HUDEP-2 (cell line): Measurements from ENCODE around the gene CSMD2.

Source experiments
- DNase-seq, 76 experiments: peaks; one replicate each; lab custom pipeline; 2025; ENCODE audit not compliant: unreplicated experiment in 76 of 76; lab: John Stamatoyannopoulos, UW

Gene CSMD2

GRCh38 chr1:33630686-33631085 lies 534.3 kb downstream of the CSMD2 start:
- DNase-seq = no peak

- DNase-seq = no peak
Measured at GRCh38 chr1:33626801-33627200, 538.2 kb downstream of the CSMD2 start.

DNA sequence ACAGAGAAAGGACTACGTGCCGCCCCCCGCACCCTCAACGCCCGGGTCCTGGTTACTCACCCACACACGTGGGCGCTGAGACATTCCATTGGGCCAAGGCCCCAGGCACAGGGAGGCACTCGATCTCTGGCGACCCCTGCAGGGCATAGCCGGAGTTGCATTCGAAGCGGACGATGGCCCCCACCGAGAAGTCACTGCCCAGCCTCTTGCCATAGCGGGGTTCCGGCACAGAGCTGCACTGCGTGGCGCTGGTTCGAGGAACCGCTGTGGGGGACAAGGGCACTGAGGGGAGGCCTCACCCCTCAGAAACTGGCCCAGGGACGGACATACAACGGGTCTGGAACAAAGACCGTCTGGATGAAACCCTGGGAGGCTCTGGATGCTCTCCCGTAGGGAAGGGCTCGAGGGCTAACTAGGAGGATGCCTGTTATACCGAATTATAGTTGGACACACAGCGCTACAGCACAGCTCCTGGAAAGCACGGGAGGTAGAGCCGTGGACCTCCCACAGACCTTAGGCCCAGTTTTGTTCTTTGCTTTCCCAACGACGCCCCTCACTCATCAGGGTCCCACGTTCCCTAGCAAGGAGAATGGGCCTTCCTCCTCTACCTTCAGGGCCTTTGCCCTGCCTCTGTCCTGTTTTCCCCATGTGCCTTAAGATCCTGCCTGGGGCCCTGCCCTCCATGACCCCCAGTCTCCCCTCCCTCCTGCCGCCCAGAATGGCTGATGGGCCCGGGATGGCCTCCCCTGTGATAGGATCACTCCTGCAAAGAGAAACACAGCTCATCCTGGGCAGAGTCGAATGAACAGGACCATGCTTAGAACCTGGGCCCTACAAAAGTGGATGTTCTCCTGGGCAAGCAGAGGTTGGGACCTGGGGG lies 539.8 kb downstream of the CSMD2 start:
- DNase-seq = peak in 13 of 76 experiments; percentile 1 to 23 (median 5)

DNA sequence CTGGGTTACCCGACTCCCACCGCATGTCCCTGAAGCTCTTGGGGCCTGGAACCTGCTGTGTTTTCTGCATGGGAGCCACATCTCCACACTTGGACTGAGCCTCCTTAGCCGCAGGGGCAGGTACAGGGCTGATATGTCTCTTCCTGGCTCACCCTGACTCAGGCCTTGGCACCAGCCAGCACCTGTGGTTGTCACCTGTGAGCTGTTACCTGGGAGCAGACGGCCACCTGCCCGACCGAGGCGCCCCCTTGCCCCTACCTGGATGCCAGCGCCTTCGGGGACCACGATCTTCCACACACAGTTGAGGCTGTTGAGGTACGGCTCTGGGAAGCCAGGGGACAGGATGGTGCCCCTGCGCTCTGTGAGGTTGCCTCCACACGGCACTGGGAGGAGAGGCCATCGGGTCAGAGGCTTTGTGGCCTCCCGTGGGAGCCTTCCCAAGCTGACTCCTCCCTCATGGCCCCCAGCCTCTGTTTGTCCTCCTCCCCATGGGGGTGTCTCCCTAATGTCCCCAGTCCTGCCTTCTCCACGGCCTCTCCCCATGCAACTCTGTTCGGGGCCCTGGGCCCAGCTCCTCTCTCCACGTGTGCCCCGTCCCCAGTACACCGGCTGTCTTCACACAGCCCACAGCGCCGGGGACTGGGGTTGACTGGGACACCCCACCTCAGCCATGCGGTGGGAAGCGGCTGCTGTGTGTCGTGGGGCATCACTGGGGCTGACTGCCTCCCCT lies 540.6 kb downstream of the CSMD2 start:
- no peak for DNase-seq

DNA sequence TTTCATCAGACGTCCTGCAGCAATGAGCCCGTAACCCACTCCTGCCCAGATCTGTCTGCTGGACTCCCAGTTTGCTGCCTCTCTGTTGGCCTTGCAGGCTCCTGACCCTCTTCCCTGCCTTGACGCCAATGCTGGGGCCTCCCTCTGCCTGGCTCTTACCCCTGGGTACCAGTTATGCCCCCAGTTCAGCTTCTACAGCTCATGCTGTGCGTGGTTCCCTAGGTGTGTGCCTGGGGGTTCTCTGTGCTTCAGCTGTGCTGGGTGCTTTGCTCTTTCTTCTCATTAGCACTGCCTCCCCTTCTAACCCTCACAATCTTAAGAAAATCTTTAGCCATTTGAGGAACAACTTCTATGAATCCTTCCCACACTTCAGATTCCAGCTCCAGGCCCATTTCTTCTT lies 541.2 kb downstream of the CSMD2 start:
- DNase-seq = no peak

- DNase-seq = no peak
Measured at GRCh38 chr1:33622757-33623156, 542.3 kb downstream of the CSMD2 start.

DNA sequence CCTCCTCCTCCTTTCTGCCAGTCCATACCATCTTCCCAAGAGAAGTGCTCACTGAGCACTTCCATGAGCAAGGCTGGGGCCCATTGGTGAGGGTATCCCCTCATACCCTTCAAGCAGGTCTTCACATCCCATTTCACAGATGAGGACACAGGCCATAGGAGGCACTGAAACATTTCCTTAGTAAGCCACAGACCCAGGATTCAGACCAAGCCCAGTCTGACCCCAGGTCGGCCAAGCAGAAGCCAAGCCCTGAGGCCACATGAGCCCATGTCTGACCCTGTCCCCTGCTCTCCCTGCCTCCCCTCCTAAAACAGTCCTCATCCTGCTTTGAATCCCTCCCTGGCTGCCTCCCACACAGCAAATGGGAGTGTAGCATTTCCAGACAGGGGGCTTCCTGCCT lies 546.4 kb downstream of the CSMD2 start:
- no peak for DNase-seq

GRCh38 chr1:33617451-33617850 lies 547.6 kb downstream of the CSMD2 start:
- DNase-seq = no peak

DNA sequence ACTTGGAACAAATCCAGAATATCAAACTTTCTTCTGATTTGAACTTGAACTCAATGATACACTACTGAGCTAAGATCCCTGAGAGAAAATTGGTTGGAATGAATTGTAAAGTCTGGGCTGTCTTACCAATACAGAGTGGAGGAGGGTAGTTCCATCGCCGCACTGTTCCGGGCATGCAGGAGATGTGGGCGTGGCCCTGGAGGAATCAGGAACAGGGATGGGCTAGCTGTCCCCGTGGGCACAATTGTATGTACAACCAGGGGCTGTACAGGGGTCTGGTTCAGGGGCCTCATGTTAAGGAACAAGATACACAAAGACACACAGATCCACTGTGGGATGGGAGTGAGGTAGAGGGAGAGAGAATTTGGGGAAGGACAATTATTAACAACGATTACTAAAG lies 548.2 kb downstream of the CSMD2 start:
- no peak for DNase-seq

- no peak for DNase-seq
Measured at GRCh38 chr1:33615546-33615945, 549.5 kb downstream of the CSMD2 start.

GRCh38 chr1:33610864-33611455 lies 554.1 kb downstream of the CSMD2 start:
- no peak for DNase-seq

GRCh38 chr1:33610391-33610790 lies 554.6 kb downstream of the CSMD2 start:
- no peak for DNase-seq

DNA sequence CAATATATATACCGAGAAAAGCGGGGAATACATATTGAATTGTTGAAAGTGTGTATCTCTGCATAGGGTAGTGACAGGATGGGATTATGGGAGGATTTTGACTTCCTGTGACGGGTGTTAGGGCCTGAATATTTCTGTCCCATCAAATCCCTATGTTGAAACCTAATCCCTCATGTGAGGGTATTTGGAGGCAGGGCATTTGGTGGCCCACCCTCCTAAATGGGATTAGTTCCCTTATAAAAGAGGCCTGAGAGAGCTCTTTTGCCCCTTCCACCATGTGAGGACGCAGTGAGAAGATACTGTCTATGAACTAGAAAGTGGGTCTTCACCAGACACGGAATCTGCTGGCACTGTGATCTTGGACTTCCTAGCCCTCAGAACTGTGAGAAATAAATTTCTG lies 555.3 kb downstream of the CSMD2 start:
- DNase-seq = no peak

DNA sequence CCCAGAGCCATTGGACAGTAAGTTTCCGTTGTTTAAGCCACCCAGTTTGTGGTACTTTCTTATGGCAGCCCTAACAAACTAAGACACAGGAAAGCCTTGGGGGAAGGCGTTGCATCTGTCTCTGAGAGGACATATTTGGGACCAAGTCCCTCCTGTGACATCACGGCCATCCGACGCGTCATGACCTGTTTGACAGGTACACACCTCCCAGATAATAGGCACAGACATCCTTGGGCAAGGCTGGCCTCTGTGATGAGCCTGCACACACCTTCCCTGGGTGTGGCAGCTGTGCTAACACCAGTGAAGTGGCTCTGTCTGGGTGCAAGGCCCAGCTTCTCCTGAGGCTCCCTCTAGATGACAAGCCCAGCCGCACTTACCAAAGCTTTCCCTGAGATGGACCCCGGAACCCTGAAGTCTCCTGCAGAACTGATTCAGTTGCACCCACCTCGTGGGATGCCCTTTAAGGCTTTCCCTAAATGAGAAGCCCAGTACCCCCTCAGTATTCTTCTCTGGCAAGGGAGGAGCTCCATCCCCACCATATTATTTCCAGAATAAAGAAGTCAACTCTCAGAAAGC lies 556.1 kb downstream of the CSMD2 start:
- no peak for DNase-seq

DNA sequence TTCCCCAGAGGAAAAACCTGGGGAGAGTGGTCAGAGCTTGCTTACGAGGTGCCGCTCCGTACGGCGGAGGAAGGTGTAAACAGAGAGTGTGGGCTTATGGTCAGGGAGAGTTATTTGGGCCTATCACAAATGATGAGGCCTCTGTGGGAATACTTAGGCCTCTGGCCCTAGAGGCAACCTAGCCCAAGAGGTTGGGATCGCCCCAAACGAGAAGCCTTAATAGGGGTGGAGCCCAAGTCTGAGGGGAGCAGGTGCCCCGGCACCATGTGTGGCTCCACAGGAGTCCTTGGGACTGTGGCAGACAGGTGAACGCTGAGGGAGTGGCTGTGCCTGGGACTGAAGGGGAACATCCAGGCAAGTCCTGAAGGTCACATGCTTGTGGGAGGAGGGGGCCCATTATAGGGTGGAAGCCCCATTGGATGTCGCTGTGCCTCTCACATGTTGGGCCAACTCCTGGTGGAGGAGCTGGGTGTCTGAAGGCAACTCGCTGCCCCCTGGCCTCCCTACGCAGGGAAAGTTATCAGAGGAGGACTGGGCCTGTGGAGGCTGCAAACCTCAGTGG lies 557.5 kb downstream of the CSMD2 start:
- DNase-seq = no peak

DNA sequence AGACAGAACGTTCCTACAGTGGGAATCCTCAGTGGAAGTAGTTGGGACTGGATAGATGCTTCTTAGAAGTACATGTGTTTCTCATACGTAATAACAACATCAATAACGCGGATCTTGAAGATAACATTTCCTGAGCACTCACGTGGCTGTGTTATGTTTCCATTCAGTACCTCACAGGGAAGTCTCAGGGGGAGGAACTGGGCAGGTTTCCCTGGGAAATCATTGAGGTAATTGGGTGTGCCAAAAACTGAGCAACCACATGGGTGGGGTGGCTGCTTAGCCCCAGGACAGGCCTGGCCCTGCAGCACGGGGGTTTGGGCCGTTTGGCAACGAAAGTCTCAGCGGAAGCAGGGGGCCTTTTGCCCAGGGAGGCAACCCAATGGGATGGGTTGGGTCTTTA lies 558.8 kb downstream of the CSMD2 start:
- DNase-seq = no peak

GRCh38 chr1:33602271-33602670 lies 562.8 kb downstream of the CSMD2 start:
- no peak for DNase-seq

DNA sequence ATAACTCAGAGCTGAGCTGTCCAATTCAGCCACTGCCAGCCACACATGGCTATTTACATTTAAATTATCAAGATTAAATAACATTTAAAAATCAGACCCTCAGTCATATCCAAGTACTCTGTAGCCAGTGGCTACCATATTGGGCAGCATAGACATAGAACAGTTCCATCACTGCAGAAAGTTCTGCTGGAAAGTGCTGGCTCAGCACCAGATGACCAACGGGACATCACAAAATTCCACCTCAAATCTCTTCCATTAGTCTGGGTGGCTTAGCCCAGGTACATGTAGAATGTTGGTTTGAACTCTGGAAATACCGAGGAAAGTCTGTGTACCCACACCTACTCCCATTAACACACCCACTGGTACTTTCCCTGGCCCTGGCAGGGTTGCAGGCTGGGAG lies 563.3 kb downstream of the CSMD2 start:
- DNase-seq = no peak

GRCh38 chr1:33599516-33600115 lies 565.4 kb downstream of the CSMD2 start:
- DNase-seq = no peak

GRCh38 chr1:33588726-33589125 lies 576.3 kb downstream of the CSMD2 start:
- DNase-seq = no peak

DNA sequence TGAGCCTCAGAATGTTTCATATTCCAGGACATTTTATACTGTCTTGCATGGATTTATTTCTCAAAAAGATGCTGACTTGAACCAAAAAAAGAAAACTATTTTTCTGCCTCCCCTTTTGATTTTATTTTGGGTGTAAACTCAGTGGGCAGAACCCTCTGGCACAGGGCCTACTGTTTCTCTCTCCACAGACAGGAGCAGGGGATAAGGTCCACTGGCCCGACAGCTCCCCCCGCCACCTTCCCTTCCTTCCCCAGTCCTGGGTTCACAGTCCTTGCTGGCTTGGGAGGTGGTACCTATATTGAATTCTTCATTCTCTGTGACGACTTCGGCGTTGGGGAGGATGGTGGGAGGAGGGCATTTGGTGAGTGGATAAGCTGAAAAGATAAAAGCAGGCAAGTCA lies 578.2 kb downstream of the CSMD2 start:
- DNase-seq = no peak
